Sigmoid colon (tissue), 4 donors: ENCODE measurements around the gene GPHB5.

Source experiments
- CTCF ChIP-seq, 4 experiments: fragments of 450-650 bp in 3 of 4; fragments of 200-600 bp in 1 of 4; IDR thresholded peaks; one replicate each; pipeline ENCODE4 v1.5.1; 2016 to 2019; ENCODE audit warnings: antibody characterized with exemption in 4 of 4, mild to moderate bottlenecking in 3 of 4, moderate library complexity in 2 of 4
- POLR2A ChIP-seq, 2 donors: fragments of 450-650 bp; IDR thresholded peaks; one replicate each; pipeline ENCODE4 v1.6.1; 2016; ENCODE audit warnings: antibody characterized with exemption in 2 of 2, mild to moderate bottlenecking in 2 of 2, moderate library complexity in 2 of 2
- POLR2AphosphoS5 ChIP-seq, 4 donors: sonication (generic); formaldehyde crosslinking; IDR thresholded peaks; one replicate each; pipeline ENCODE4 v1.6.1; 2017; ENCODE audit warnings: antibody characterized with exemption in 4 of 4

GRCh38 chr14:63286071-63286470 lies 32.7 kb downstream of the GPHB5 start:
- TF ChIP-seq POLR2AphosphoS5 (IDR thresholded peaks at IDR 0.05) (no peak), POLR2A (IDR thresholded peaks at IDR 0.05) (no peak), CTCF (IDR thresholded peaks at IDR 0.05) (no peak)
